GM12873 (cell line): ENCODE measurements around the gene DAB2.

Experiments
- CTCF ChIP-seq: IDR thresholded peaks from 2 replicates; pipeline ENCODE4 v1.5.1; 2012; ENCODE audit warnings: low read depth, mild to moderate bottlenecking, moderate library complexity, low read length, control low read depth; ENCODE audit not compliant: insufficient read depth; ENCODE audit errors: missing control alignments

DAB2 gene

GRCh38 chr5:39420482-39421145 is 4.2 kb downstream of the DAB2 start:
- no peak for TF ChIP-seq CTCF

- no peak for TF ChIP-seq CTCF
Observed at GRCh38 chr5:39419796-39420195, 5.0 kb downstream of the DAB2 start.

GRCh38 chr5:39417979-39418378 is 6.8 kb downstream of the DAB2 start:
- TF ChIP-seq CTCF, result no peak

- no peak for TF ChIP-seq CTCF
Observed at GRCh38 chr5:39415201-39415600, 9.6 kb downstream of the DAB2 start.

DNA sequence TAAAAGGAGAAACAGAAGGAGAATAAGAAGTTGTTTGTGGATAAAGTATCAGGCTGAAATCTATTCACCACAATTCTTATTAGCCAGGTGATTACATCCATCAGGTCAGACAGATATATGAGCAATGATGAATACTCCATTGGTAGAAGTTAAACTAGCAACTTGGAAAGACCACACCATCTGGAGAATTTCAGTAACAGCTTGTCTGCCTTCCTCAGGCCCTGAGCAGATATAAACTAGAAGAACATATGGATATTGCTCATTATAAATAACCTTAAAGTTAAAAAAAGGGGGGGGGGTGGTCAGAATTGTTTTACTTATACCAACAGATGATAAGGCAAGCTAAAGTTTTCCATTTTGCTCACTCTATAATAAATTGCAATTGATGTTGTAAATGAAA is 10.4 kb downstream of the DAB2 start:
- TF ChIP-seq CTCF, result no peak

DNA sequence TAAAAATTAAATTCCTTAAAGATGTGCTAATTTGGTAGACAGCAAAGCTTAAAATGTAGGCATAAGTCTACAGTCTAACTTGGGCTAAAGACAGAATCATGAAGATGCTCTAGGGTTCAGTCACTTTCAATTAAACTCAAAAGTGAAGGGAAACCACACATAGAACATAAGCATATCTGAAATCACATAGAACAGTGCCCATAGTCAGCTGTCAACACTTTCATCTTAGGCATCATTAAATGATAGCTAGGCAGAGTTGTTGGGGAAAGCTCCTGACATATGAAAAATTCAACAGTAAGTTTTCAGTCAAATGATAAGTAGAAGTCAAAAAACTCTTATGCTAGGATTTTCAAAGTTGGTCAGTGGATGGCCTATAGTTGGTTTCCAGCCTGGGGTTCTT is 11.0 kb downstream of the DAB2 start:
- no peak for TF ChIP-seq CTCF

DNA sequence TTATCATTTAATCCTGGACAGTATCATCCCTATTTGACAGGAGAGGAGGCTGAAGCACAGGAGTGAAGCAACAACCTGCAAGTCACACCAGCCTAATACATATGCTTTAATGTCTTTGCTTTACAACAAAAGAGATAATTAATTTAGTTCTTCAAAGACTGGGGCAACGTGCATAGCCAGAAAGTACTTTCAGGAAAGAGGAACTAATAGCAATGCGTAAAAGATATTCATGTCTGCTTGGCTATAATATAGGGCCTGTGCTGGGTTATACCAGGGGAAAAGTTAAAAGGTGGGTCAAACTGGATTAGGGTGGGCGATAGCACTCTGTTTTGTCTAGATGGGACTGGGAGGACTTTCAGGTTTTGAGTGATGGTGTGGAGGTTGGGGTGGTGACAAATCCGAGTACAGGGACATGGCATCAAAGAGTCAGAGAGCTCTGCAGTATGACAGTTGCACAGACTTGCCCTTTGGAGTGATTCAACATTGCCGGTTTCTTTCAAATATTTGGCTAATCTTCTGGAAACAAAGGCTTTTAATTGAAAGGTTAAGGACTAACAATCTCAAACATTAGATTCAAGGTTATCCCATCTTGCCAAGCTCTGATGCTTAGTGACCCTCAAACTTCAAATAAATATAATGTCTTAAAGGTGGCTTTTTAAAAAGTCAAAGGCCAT is 11.9 kb downstream of the DAB2 start:
- no peak for TF ChIP-seq CTCF
